PC-3 (cell line): Measurements from ENCODE around the gene ADAMTS3. TPM values are rescaled to one million over a fixed set of nuclear protein-coding genes. Genes with fewer than 3 reads are reported as not detected.

Experiments used
- ATAC-seq: fragments of 200-7000 bp; cut with Tn5 transposase; 2 replicates; pipeline ENCODE4 v1.9.1; 2020; ENCODE audit warnings: mild to moderate bottlenecking, moderate library complexity
- BruUV-seq: library from RNA; stranded (reverse); fragments of 400-500 nt; replicated peaks from 2 replicates; lab custom pipeline; 2021; lab: Mats Ljungman, UMichigan
- CTCF ChIA-PET: fragments of 300-600 bp; sonication (Branson Sonifier 250); formaldehyde crosslinking; loops from one replicate; lab custom pipeline; 2022; ENCODE audit warnings: antibody characterized with exemption; lab: Charles Lee
- POLR2A ChIA-PET: fragments of 300-600 bp; sonication (Branson Sonifier 250); formaldehyde crosslinking; loops from one replicate; lab custom pipeline; 2022; ENCODE audit warnings: antibody characterized with exemption; ENCODE audit not compliant: unreplicated experiment; lab: Charles Lee
- DNase-seq: peaks from one replicate; pipeline ENCODE4 v3.0.0-alpha.2; 2015
- H2AFZ ChIP-seq: fragments of 300-600 bp; sonication (generic); 2 replicates; pipeline ENCODE4 v1.6.0; 2016; ENCODE audit warnings: antibody characterized with exemption, low read length
- H3F3A ChIP-seq: fragments of 300-600 bp; sonication (generic); one replicate; pipeline ENCODE4 v1.6.0; 2017; ENCODE audit warnings: antibody characterized with exemption, low read length, control low read depth, mild to moderate bottlenecking; ENCODE audit not compliant: unreplicated experiment
- H3K27ac ChIP-seq: fragments of 300-600 bp; sonication (generic); 2 replicates; pipeline ENCODE4 v1.5.1; 2016; ENCODE audit warnings: mild to moderate bottlenecking, low read length
- H3K27me3 ChIP-seq: fragments of 300-600 bp; sonication (generic); 2 replicates; pipeline ENCODE4 v1.6.1; 2016; ENCODE audit warnings: low read length, mixed read lengths
- H3K36me3 ChIP-seq: fragments of 300-600 bp; sonication (generic); 2 replicates; pipeline ENCODE4 v1.6.1; 2016; ENCODE audit warnings: low read depth, mixed run types, low read length, mixed read lengths
- H3K4me1 ChIP-seq: fragments of 300-600 bp; sonication (generic); 2 replicates; pipeline ENCODE4 v1.5.1; 2016; ENCODE audit warnings: low read length; ENCODE audit not compliant: insufficient read depth
- H3K4me2 ChIP-seq: fragments of 300-600 bp; sonication (generic); 2 replicates; pipeline ENCODE4 v1.6.0; 2016; ENCODE audit warnings: low read length
- H3K4me3 ChIP-seq: fragments of 300-600 bp; sonication (generic); 2 replicates; pipeline ENCODE4 v1.5.1; 2016; ENCODE audit warnings: mild to moderate bottlenecking, low read length, mixed read lengths
- H3K79me2 ChIP-seq: fragments of 300-600 bp; sonication (generic); 2 replicates; pipeline ENCODE4 v1.6.1; 2017; ENCODE audit warnings: low read length, mixed read lengths
- H3K9ac ChIP-seq: fragments of 300-600 bp; sonication (generic); 2 replicates; pipeline ENCODE4 v1.6.0; 2016; ENCODE audit warnings: mild to moderate bottlenecking, low read length
- H3K9me2 ChIP-seq: fragments of 300-600 bp; sonication (generic); replicated peaks from 2 replicates; pipeline ENCODE4 v1.6.1; 2016; ENCODE audit warnings: mixed run types, low read length, mixed read lengths
- H3K9me3 ChIP-seq: fragments of 300-600 bp; sonication (generic); 2 replicates; pipeline ENCODE4 v1.6.1; 2016; ENCODE audit warnings: low read length, mixed read lengths
- H4K20me1 ChIP-seq: fragments of 300-600 bp; sonication (generic); 2 replicates; pipeline ENCODE4 v1.6.1; 2016; ENCODE audit warnings: low read length, mixed read lengths
- EZH2 ChIP-seq: fragments of 300-600 bp; sonication (generic); IDR thresholded peaks from one replicate; pipeline ENCODE4 v1.6.1; 2017; ENCODE audit warnings: antibody characterized with exemption, mild to moderate bottlenecking, low read length; ENCODE audit not compliant: unreplicated experiment
- EZH2phosphoT487 ChIP-seq: fragments of 300-600 bp; sonication (generic); IDR thresholded peaks from 2 replicates; pipeline ENCODE4 v1.6.1; 2018; ENCODE audit warnings: mild to moderate bottlenecking, antibody characterized with exemption, low read length, borderline replicate concordance
- intact Hi-C: fragments of 100-400 bp; cut with micrococcal nuclease; formaldehyde crosslinking; loops from 2 replicates; pipeline ENCODE4 v1.9.0; 2023
- total RNA-seq: library from RNA; depleted of rRNA; stranded (reverse); fragments of >200 nt; gene quantifications from 2 replicates; pipeline ENCODE4 v1.2.3, GENCODE V29; 2014
- TF ChIP-seq, protein P1 (sequence below): fragments of 300-600 bp; sonication (generic); conservative IDR thresholded peaks from 2 replicates; pipeline ENCODE4 v1.5.1; 2017; ENCODE audit warnings: antibody characterized with exemption, low read depth, mild to moderate bottlenecking, low read length

ADAMTS3 gene
- total RNA-seq, 1 experiment from 2014 or later = 3.5 TPM

DNA sequence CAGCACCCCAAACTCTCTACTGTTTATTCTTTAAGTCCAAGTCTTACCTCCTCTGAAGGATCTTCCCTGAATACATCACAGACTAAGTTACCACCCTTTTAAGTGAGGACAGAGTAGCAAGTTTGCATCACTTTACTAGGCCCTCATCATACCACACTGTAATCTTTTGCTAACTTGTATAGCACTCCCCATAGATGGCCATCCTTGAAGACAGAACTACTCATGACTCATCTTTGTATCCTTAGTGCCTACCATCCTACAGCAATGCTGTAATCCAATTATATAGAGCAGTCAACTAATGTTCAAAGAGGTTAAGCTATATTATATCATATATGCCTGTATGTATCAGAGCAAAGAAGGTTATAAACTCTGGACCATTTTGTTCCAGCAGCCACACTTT is 101.4 kb downstream of the ADAMTS3 start:
- Histone ChIP-seq H3F3A (no peaks in the 10 kb centered on the region), H3K36me3 (no peaks in the 10 kb centered on the region), H3K27me3 (no peaks in the 10 kb centered on the region), H2AFZ (no peak overlapping the region), H3K9me3 (no peaks in the 10 kb centered on the region), H3K4me3 (no peak overlapping the region), H4K20me1 (no peaks in the 10 kb centered on the region), H3K4me1 (no peaks in the 10 kb centered on the region), H3K79me2 (no peaks in the 10 kb centered on the region), H3K9me2 (no peaks in the 10 kb centered on the region), H3K9ac (no peak overlapping the region), H3K4me2 (no peak overlapping the region), H3K27ac (no peak overlapping the region)
- DNase-seq (no peak), ATAC-seq (no peak)
- TF ChIP-seq, protein P1, sequence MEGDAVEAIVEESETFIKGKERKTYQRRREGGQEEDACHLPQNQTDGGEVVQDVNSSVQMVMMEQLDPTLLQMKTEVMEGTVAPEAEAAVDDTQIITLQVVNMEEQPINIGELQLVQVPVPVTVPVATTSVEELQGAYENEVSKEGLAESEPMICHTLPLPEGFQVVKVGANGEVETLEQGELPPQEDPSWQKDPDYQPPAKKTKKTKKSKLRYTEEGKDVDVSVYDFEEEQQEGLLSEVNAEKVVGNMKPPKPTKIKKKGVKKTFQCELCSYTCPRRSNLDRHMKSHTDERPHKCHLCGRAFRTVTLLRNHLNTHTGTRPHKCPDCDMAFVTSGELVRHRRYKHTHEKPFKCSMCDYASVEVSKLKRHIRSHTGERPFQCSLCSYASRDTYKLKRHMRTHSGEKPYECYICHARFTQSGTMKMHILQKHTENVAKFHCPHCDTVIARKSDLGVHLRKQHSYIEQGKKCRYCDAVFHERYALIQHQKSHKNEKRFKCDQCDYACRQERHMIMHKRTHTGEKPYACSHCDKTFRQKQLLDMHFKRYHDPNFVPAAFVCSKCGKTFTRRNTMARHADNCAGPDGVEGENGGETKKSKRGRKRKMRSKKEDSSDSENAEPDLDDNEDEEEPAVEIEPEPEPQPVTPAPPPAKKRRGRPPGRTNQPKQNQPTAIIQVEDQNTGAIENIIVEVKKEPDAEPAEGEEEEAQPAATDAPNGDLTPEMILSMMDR = no peak
- TF ChIP-seq EZH2phosphoT487 = no peak
- CTCF ChIA-PET = no interaction called here
- BruUV-seq = no TSS peak
- POLR2A ChIA-PET = no interaction called here
- intact Hi-C loops = loop anchor here (2.0 kb wide), 1 partner anchor 19 kb away; no protein-coding TSS in a partner anchor

DNA sequence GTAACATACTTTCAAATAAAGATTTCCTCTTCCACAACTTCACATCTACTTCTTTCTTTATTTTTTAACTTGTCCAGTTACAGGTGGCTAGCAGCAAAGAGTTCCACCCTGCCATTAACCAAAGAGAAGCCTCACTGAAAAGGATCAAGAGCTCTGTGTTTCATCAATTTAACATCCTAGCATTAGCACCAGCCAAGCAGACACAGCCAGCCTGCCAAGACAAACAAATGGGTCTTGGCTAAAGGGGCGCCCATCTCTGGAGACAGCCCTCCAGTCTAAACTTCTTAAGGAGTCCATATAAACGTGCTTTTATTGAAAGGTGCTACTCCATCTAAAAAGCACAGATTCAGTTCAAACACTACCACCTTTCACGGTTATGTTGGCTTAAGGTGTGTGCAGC is 105.3 kb downstream of the ADAMTS3 start:
- Histone ChIP-seq H3K27ac (no peak overlapping the region), H3K9me2 (no peaks in the 10 kb centered on the region), H3K4me1 (no peaks in the 10 kb centered on the region), H4K20me1 (no peaks in the 10 kb centered on the region), H3K9ac (no peak overlapping the region), H3K9me3 (no peaks in the 10 kb centered on the region), H3K36me3 (no peaks in the 10 kb centered on the region), H3K4me2 (no peak overlapping the region), H3K4me3 (no peak overlapping the region), H3K79me2 (no peaks in the 10 kb centered on the region), H3F3A (no peaks in the 10 kb centered on the region), H2AFZ (no peak overlapping the region), H3K27me3 (no peaks in the 10 kb centered on the region)
- TF ChIP-seq EZH2 (no peak), EZH2phosphoT487 (no peak)
- TF ChIP-seq, protein P1 = no peak
- intact Hi-C loops = no loop called here
- no peak for ATAC-seq
- ChIA-PET CTCF (no interaction called here), POLR2A (no interaction called here)
- DNase-seq = no peak
- no TSS peak for BruUV-seq

- Histone ChIP-seq H3K79me2 (no peaks in the 10 kb centered on the region), H3K4me3 (no peak overlapping the region), H4K20me1 (no peaks in the 10 kb centered on the region), H3K27me3 (no peaks in the 10 kb centered on the region), H3K9me3 (no peaks in the 10 kb centered on the region), H3K9ac (no peak overlapping the region), H3K27ac (no peak overlapping the region), H3K4me2 (no peak overlapping the region), H3K9me2 (no peaks in the 10 kb centered on the region), H3K36me3 (no peaks in the 10 kb centered on the region), H3F3A (no peaks in the 10 kb centered on the region), H2AFZ (no peak overlapping the region), H3K4me1 (no peaks in the 10 kb centered on the region)
- ATAC-seq = no peak
- DNase-seq = no peak
- no TSS peak for BruUV-seq
- POLR2A ChIA-PET = no interaction called here
- TF ChIP-seq, protein P1 = no peak
- CTCF ChIA-PET = no interaction called here
- intact Hi-C loops = no loop called here
These were observed 111.9 kb downstream of the ADAMTS3 start for GRCh38 chr4:72457158-72457557.
